Mesendoderm (in vitro differentiated cells): Measurements from ENCODE around the gene TCF4.
A peak's percentile ranks its signal among the peaks of the same experiment; 100 is the strongest.

Experiments
- DNase-seq: peaks from one replicate; pipeline ENCODE4 v3.0.0; 2013
- H2AK5ac ChIP-seq: 2 replicates; pipeline ENCODE4 v1.6.1; 2013; ENCODE audit warnings: low read length, inconsistent platforms
- H2BK120ac ChIP-seq: 2 replicates; pipeline ENCODE4 v1.6.1; 2013; ENCODE audit warnings: low read depth, mild to moderate bottlenecking, low read length, moderate library complexity, mixed read lengths
- H2BK15ac ChIP-seq: replicated peaks from 2 replicates; pipeline ENCODE4 v1.6.1; 2013; ENCODE audit warnings: low read depth, mild to moderate bottlenecking, moderate library complexity
- H2BK5ac ChIP-seq: 2 replicates; pipeline ENCODE4 v1.6.1; 2013; ENCODE audit warnings: low read length, inconsistent platforms
- H3K18ac ChIP-seq: 2 replicates; pipeline ENCODE4 v1.6.1; 2013; ENCODE audit warnings: mild to moderate bottlenecking, low read length, mixed read lengths
- H3K23ac ChIP-seq: one replicate; pipeline ENCODE4 v1.6.1; 2013; ENCODE audit warnings: low read length
- H3K27ac ChIP-seq: 2 replicates; pipeline ENCODE4 v1.5.1; 2013; ENCODE audit warnings: low read depth, mild to moderate bottlenecking, inconsistent platforms, low read length, moderate library complexity
- H3K27me3 ChIP-seq: 2 replicates; pipeline ENCODE4 v1.6.1; 2013; ENCODE audit warnings: low read length, control low read depth, mild to moderate bottlenecking, inconsistent platforms; ENCODE audit not compliant: insufficient read depth, poor library complexity
- H3K36me3 ChIP-seq: 2 replicates; pipeline ENCODE4 v1.6.1; 2013; ENCODE audit warnings: low read length, inconsistent platforms; ENCODE audit not compliant: control insufficient read depth, insufficient read depth
- H3K4ac ChIP-seq: one replicate; pipeline ENCODE4 v1.6.1; 2013; ENCODE audit warnings: low read depth, mild to moderate bottlenecking, low read length, moderate library complexity
- H3K4me1 ChIP-seq: 2 replicates; pipeline ENCODE4 v1.6.1; 2013; ENCODE audit warnings: low read depth, low read length, inconsistent platforms; ENCODE audit not compliant: control insufficient read depth
- H3K4me2 ChIP-seq: 2 replicates; pipeline ENCODE4 v1.6.1; 2013; ENCODE audit warnings: low read length
- H3K4me3 ChIP-seq: 2 replicates; pipeline ENCODE4 v1.5.1; 2013; ENCODE audit warnings: mild to moderate bottlenecking, low read length
- H3K56ac ChIP-seq: one replicate; pipeline ENCODE4 v1.6.1; 2013; ENCODE audit warnings: low read length
- H3K79me1 ChIP-seq: 2 replicates; pipeline ENCODE4 v1.6.1; 2013; ENCODE audit warnings: low read length, inconsistent platforms
- H3K79me2 ChIP-seq: 2 replicates; pipeline ENCODE4 v1.6.1; 2013; ENCODE audit warnings: mild to moderate bottlenecking, low read length; ENCODE audit not compliant: control insufficient read depth, insufficient read depth
- H3K9ac ChIP-seq: 2 replicates; pipeline ENCODE4 v1.6.1; 2013; ENCODE audit warnings: low read length, inconsistent platforms
- H4K5ac ChIP-seq: one replicate; pipeline ENCODE4 v1.6.1; 2013; ENCODE audit warnings: low read length
- H4K8ac ChIP-seq: one replicate; pipeline ENCODE4 v1.6.1; 2013; ENCODE audit warnings: low read depth, mild to moderate bottlenecking, control low read depth, low read length, moderate library complexity
- WGBS: extraction: QIAGEN DNeasy Blood & Tissue Kit; methylation state at CpG from one replicate; pipeline ENCODE4 v1.1.7; 2013; ENCODE audit warnings: low lambda C conversion rate, missing lambda C conversion rate; ENCODE audit not compliant: insufficient coverage; ENCODE audit errors: extremely low coverage; 5-methylcytosine and 5-hydroxymethylcytosine counted together

The TCF4 gene

GRCh38 chr18:55268151-55268601 lies 319.8 kb downstream of the TCF4 start:
- H3K23ac ChIP-seq, result no peak overlapping the region
- H3K18ac ChIP-seq, result no peak overlapping the region
- no peak overlapping the region for H3K4ac ChIP-seq
- H2BK120ac ChIP-seq, result no peak overlapping the region
- peaks cover 6% of the 10 kb centered on the region for H3K36me3 ChIP-seq
- no peaks in the 10 kb centered on the region for H3K79me2 ChIP-seq
- no peaks in the 10 kb centered on the region for H3K27me3 ChIP-seq
- no peak overlapping the region for H4K8ac ChIP-seq
- no peak overlapping the region for H2AK5ac ChIP-seq
- no peak for DNase-seq
- H3K4me1 ChIP-seq, result peaks cover 5% of the 10 kb centered on the region
- no peak overlapping the region for H3K4me2 ChIP-seq
- peaks cover 2% of the 10 kb centered on the region for H3K79me1 ChIP-seq
- H2BK5ac ChIP-seq, result no peak overlapping the region
- H3K56ac ChIP-seq, result no peak overlapping the region
- no peak overlapping the region for H3K9ac ChIP-seq
- H3K27ac ChIP-seq, result no peak overlapping the region
- H4K5ac ChIP-seq, result no peak overlapping the region
- H2BK15ac ChIP-seq, result no peak overlapping the region
- H3K4me3 ChIP-seq, result no peak overlapping the region
- WGBS, result no CpG with 5 or more reads among the region's 3 CpGs

GRCh38 chr18:55266981-55267380 lies 321.0 kb downstream of the TCF4 start:
- H2BK5ac ChIP-seq, result no peak overlapping the region
- H4K8ac ChIP-seq, result no peak overlapping the region
- no peak overlapping the region for H3K9ac ChIP-seq
- no peaks in the 10 kb centered on the region for H3K79me2 ChIP-seq
- no CpG with 5 or more reads among the region's 6 CpGs for WGBS
- no peak overlapping the region for H3K23ac ChIP-seq
- no peak overlapping the region for H2BK120ac ChIP-seq
- DNase-seq, result no peak
- no peaks in the 10 kb centered on the region for H3K27me3 ChIP-seq
- H4K5ac ChIP-seq, result no peak overlapping the region
- H3K4me1 ChIP-seq, result peaks cover 5% of the 10 kb centered on the region
- no peak overlapping the region for H3K18ac ChIP-seq
- no peak overlapping the region for H3K4me2 ChIP-seq
- no peak overlapping the region for H3K27ac ChIP-seq
- H2AK5ac ChIP-seq, result no peak overlapping the region
- H3K4ac ChIP-seq, result no peak overlapping the region
- no peak overlapping the region for H3K4me3 ChIP-seq
- H3K56ac ChIP-seq, result no peak overlapping the region
- H2BK15ac ChIP-seq, result no peak overlapping the region
- peaks cover 2% of the 10 kb centered on the region for H3K79me1 ChIP-seq
- H3K36me3 ChIP-seq, result peaks cover 6% of the 10 kb centered on the region

DNA sequence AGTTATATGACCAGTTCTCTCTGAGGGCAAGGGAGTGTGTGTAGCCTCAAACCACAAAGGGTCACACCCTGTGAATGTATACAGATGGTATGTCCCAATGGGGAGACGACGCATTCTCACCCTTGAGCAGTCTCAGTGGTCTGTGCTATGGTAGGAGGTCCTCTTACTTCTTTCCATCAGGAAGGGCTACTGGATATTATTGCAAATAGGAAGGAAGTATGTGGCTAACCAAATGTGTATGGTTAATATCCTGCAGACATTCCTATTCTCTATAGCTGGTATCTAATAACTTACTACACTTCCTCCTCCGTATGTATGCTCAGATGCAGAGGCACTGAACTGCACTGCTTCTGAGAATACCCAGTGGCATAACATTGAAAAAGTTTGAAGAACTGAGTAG lies 322.0 kb downstream of the TCF4 start:
- Histone ChIP-seq H3K36me3 (peaks cover 6% of the 10 kb centered on the region), H2BK5ac (no peak overlapping the region), H3K79me2 (no peaks in the 10 kb centered on the region), H2BK15ac (no peak overlapping the region), H3K4me3 (no peak overlapping the region), H3K27ac (no peak overlapping the region), H4K8ac (no peak overlapping the region), H4K5ac (no peak overlapping the region), H3K27me3 (no peaks in the 10 kb centered on the region), H3K4ac (no peak overlapping the region), H2BK120ac (no peak overlapping the region), H3K4me2 (no peak overlapping the region), H3K79me1 (peaks cover 2% of the 10 kb centered on the region), H3K4me1 (peaks cover 5% of the 10 kb centered on the region), H3K23ac (no peak overlapping the region), H2AK5ac (no peak overlapping the region), H3K56ac (no peak overlapping the region), H3K18ac (no peak overlapping the region), H3K9ac (no peak overlapping the region)
- no CpG with 5 or more reads among the region's 3 CpGs for WGBS
- peak; percentile 47 for DNase-seq

- Histone ChIP-seq H3K36me3 (peaks cover 6% of the 10 kb centered on the region), H3K27ac (no peak overlapping the region), H3K4me1 (peaks cover 5% of the 10 kb centered on the region), H3K27me3 (no peaks in the 10 kb centered on the region), H3K79me2 (no peaks in the 10 kb centered on the region), H3K23ac (no peak overlapping the region), H3K56ac (no peak overlapping the region), H3K79me1 (peaks cover 2% of the 10 kb centered on the region), H3K18ac (no peak overlapping the region), H3K4ac (no peak overlapping the region), H2BK5ac (peak overlapping the region; percentile 31), H3K4me3 (no peak overlapping the region), H2BK15ac (no peak overlapping the region), H4K8ac (no peak overlapping the region), H4K5ac (no peak overlapping the region), H3K9ac (no peak overlapping the region), H2BK120ac (no peak overlapping the region), H2AK5ac (no peak overlapping the region), H3K4me2 (no peak overlapping the region)
- DNase-seq, result peak; percentile 32
- WGBS, result no CpG with 5 or more reads among the region's 5 CpGs
These were observed 322.8 kb downstream of the TCF4 start for GRCh38 chr18:55265130-55265675.

DNA sequence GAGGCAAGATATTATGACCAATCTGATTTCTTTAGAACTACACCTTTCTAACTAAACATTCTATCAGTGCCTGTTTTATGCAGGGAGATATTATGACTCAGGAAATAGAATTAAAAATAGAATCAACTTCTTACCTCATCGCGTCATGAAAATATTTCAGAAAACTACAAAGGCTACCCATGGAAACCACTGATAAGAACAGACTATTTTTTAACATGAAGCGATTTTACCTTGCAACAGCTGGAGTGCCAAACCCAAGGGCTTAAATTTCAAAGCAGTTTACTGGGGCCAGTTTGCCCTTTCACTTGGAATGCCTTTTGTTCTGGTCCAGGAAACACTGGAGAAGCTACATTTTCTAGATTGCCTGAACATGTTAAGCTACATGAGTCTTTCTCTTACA lies 323.9 kb downstream of the TCF4 start:
- no peak overlapping the region for H3K4me3 ChIP-seq
- H3K27ac ChIP-seq, result no peak overlapping the region
- H3K36me3 ChIP-seq, result peaks cover 2% of the 10 kb centered on the region
- no peak overlapping the region for H3K4ac ChIP-seq
- H2AK5ac ChIP-seq, result no peak overlapping the region
- H3K4me1 ChIP-seq, result peaks cover 5% of the 10 kb centered on the region
- no peak overlapping the region for H3K9ac ChIP-seq
- WGBS, result no CpG with 5 or more reads among the region's 3 CpGs
- H3K27me3 ChIP-seq, result no peaks in the 10 kb centered on the region
- no peak overlapping the region for H3K56ac ChIP-seq
- H2BK15ac ChIP-seq, result no peak overlapping the region
- H3K4me2 ChIP-seq, result no peak overlapping the region
- peaks cover 2% of the 10 kb centered on the region for H3K79me1 ChIP-seq
- no peaks in the 10 kb centered on the region for H3K79me2 ChIP-seq
- peak; percentile 60 for DNase-seq
- no peak overlapping the region for H4K8ac ChIP-seq
- H2BK5ac ChIP-seq, result no peak overlapping the region
- H2BK120ac ChIP-seq, result no peak overlapping the region
- H4K5ac ChIP-seq, result no peak overlapping the region
- H3K23ac ChIP-seq, result no peak overlapping the region
- no peak overlapping the region for H3K18ac ChIP-seq

DNA sequence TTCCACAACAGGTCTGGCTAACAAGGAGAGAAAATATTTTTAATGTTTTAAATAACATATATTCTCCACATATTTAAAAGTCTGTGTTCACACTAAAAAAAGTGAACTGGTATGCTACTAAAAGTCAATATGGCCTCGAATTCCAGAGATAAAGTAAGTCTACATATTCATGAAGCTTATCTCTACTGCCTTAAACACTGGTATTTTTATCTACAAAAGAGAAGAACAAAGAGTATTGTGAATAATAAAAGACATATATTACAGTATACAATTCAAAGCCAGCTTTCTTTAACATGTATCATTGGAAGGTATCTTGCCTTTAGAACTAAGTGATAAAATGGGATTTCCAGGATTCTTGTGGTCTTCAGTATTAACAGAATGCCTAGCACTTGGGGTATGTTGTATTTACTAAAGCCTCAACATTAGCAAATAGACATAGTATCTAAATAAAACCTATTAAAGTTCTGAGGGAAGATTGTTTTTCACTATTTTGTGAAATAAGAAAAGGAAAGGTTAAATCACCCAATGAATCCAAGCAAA lies 325.9 kb downstream of the TCF4 start:
- Histone ChIP-seq H3K18ac (no peak overlapping the region), H3K4ac (no peak overlapping the region), H3K27me3 (no peaks in the 10 kb centered on the region), H3K4me2 (no peak overlapping the region), H3K79me1 (peaks cover 2% of the 10 kb centered on the region), H2BK120ac (no peak overlapping the region), H3K4me3 (no peak overlapping the region), H3K23ac (no peak overlapping the region), H3K27ac (no peak overlapping the region), H2BK15ac (no peak overlapping the region), H2AK5ac (no peak overlapping the region), H3K4me1 (peaks cover 5% of the 10 kb centered on the region), H2BK5ac (no peak overlapping the region), H4K8ac (no peak overlapping the region), H3K9ac (no peak overlapping the region), H3K36me3 (no peaks in the 10 kb centered on the region), H4K5ac (no peak overlapping the region), H3K56ac (no peak overlapping the region), H3K79me2 (no peaks in the 10 kb centered on the region)
- peak; percentile 56 for DNase-seq
- no CpG with 5 or more reads among the region's 1 CpG for WGBS
